SK-N-MC (cell line): ENCODE data around the gene GGCT.
A peak's percentile ranks its signal among the peaks of the same experiment; 100 is the strongest.

ENCODE experiments used
- DNase-seq: peaks from one replicate; pipeline ENCODE4 v3.0.0-alpha.2; 2011; ENCODE audit warnings: low read depth, low spot score
- H3K27ac ChIP-seq: fragments of 200-600 bp; sonication (generic); 2 replicates; pipeline ENCODE4 v1.5.1; 2016; ENCODE audit warnings: mixed run types
- H3K36me3 ChIP-seq: fragments of 200-600 bp; sonication (generic); 2 replicates; pipeline ENCODE4 v1.6.1; 2017; ENCODE audit warnings: antibody characterized with exemption, low read length, mixed read lengths; ENCODE audit not compliant: insufficient read depth
- H3K4me3 ChIP-seq: fragments of 200-600 bp; sonication (generic); 2 replicates; pipeline ENCODE4 v1.5.1; 2016
- H3K9ac ChIP-seq: fragments of 200-600 bp; sonication (generic); 2 replicates; pipeline ENCODE4 v1.8.0; 2017; ENCODE audit warnings: mixed run types, mixed read lengths; ENCODE audit not compliant: insufficient read length
- H3K9me3 ChIP-seq: fragments of 200-600 bp; sonication (generic); 2 replicates; pipeline ENCODE4 v1.6.1; 2017; ENCODE audit warnings: low read depth, mild to moderate bottlenecking, antibody characterized with exemption, low read length, moderate library complexity, mixed read lengths
- EZH2 ChIP-seq: fragments of 200-600 bp; sonication (generic); IDR thresholded peaks from one replicate; pipeline ENCODE4 v1.6.1; 2017; ENCODE audit warnings: antibody characterized with exemption
- FOXP2 ChIP-seq: optimal IDR thresholded peaks from 2 replicates; pipeline ENCODE3; 2011; ENCODE audit warnings: mild to moderate bottlenecking, moderate library complexity; ENCODE audit not compliant: insufficient read depth; ENCODE audit errors: extremely low read length, control extremely low read depth
- POLR2AphosphoS5 ChIP-seq: IDR thresholded peaks from 2 replicates; pipeline ENCODE4 v1.6.1; 2012; ENCODE audit warnings: mild to moderate bottlenecking, low read depth, low read length, borderline replicate concordance

The GGCT gene

DNA sequence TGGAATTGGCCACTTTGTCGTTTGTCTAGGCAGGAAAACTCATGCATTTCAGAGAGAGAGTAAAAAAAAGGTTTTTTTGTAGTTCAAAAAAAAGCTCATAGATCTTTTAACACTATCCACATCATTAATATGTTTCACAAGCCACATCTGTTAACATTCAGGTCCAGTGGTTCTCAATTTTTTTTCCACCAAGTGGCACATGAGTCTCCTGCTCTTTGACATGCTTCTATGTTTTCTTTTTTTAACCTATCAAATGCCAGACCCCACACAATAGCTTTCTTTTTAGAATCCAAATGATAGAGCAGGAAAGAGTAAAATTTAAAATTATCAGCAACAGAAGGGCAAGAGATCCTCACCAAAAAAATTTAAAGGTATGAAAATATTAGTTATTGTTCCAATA lies 46.3 kb downstream of the GGCT start:
- Histone ChIP-seq H3K4me3 (no peak overlapping the region), H3K9ac (no peak overlapping the region), H3K36me3 (no peaks in the 10 kb centered on the region), H3K9me3 (no peaks in the 10 kb centered on the region), H3K27ac (no peak overlapping the region)
- DNase-seq: no peak
- no peak for TF ChIP-seq EZH2
- no peak for TF ChIP-seq FOXP2
- TF ChIP-seq POLR2AphosphoS5: no peak

GRCh38 chr7:30453921-30454320 lies 50.7 kb downstream of the GGCT start:
- no peak for DNase-seq
- no peak for TF ChIP-seq POLR2AphosphoS5
- no peak for TF ChIP-seq EZH2
- TF ChIP-seq FOXP2: no peak
- Histone ChIP-seq H3K9ac (no peak overlapping the region), H3K27ac (peak overlapping the region; percentile 46; the same call in 1 of the 2 replicates), H3K9me3 (no peaks in the 10 kb centered on the region), H3K36me3 (no peaks in the 10 kb centered on the region), H3K4me3 (no peak overlapping the region)

GRCh38 chr7:30453016-30453415 lies 51.6 kb downstream of the GGCT start:
- no peaks in the 10 kb centered on the region for H3K9me3 ChIP-seq
- DNase-seq: no peak
- no peak overlapping the region for H3K27ac ChIP-seq
- H3K4me3 ChIP-seq: no peak overlapping the region
- no peak overlapping the region for H3K9ac ChIP-seq
- no peak for TF ChIP-seq POLR2AphosphoS5
- no peak for TF ChIP-seq EZH2
- TF ChIP-seq FOXP2: no peak
- no peaks in the 10 kb centered on the region for H3K36me3 ChIP-seq

DNA sequence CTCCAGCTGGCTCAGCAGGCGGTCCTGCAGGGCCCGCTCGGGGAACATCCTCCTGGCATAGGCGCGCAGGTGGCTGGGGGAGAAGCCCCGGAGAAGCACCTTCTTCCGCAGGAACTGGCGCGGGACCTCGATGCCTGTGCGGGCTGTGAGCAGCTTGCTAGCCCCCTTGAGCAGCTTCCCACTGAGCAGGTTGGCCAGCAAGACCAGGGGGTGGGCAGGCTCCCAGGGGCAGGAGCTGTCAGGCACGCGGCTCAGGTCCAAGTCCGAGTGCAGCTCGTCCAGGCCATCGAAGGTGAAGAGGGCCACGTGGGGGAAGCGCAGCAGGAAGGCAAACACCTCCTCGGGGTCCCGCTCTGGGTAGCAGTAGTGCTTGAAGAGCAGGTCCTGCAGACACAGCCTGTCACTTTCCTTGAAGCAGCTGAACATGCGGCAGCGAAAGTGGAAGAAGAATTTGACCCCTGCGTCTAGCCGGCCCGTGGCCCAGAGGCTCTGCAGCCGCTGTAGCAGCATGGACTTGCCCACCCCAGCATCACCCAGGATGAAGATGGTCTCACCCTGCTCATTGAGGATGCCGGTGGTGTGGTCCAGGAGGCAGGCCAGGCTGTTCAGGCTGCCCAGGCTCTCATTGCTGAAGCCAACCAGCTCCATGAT lies 52.2 kb downstream of the GGCT start:
- H3K36me3 ChIP-seq: no peaks in the 10 kb centered on the region
- no peak overlapping the region for H3K9ac ChIP-seq
- no peak overlapping the region for H3K4me3 ChIP-seq
- DNase-seq: no peak
- H3K27ac ChIP-seq: no peak overlapping the region
- TF ChIP-seq POLR2AphosphoS5 (no peak), EZH2 (no peak), FOXP2 (no peak)
- no peaks in the 10 kb centered on the region for H3K9me3 ChIP-seq

- Histone ChIP-seq H3K4me3 (no peak overlapping the region), H3K9me3 (no peaks in the 10 kb centered on the region), H3K27ac (no peak overlapping the region), H3K9ac (no peak overlapping the region), H3K36me3 (no peaks in the 10 kb centered on the region)
- no peak for TF ChIP-seq POLR2AphosphoS5
- no peak for TF ChIP-seq EZH2
- no peak for TF ChIP-seq FOXP2
- DNase-seq: no peak
Measured at GRCh38 chr7:30451539-30452279, 52.9 kb downstream of the GGCT start.

- H3K4me3 ChIP-seq: no peak overlapping the region; the same call in 1 of the 2 replicates
- H3K9ac ChIP-seq: no peak overlapping the region
- no peak overlapping the region; the same call in 1 of the 2 replicates for H3K27ac ChIP-seq
- no peaks in the 10 kb centered on the region for H3K36me3 ChIP-seq
- H3K9me3 ChIP-seq: no peaks in the 10 kb centered on the region
- TF ChIP-seq FOXP2 (no peak), EZH2 (no peak), POLR2AphosphoS5 (no peak)
- no peak for DNase-seq
Measured at GRCh38 chr7:30450983-30451497, 53.6 kb downstream of the GGCT start.

DNA sequence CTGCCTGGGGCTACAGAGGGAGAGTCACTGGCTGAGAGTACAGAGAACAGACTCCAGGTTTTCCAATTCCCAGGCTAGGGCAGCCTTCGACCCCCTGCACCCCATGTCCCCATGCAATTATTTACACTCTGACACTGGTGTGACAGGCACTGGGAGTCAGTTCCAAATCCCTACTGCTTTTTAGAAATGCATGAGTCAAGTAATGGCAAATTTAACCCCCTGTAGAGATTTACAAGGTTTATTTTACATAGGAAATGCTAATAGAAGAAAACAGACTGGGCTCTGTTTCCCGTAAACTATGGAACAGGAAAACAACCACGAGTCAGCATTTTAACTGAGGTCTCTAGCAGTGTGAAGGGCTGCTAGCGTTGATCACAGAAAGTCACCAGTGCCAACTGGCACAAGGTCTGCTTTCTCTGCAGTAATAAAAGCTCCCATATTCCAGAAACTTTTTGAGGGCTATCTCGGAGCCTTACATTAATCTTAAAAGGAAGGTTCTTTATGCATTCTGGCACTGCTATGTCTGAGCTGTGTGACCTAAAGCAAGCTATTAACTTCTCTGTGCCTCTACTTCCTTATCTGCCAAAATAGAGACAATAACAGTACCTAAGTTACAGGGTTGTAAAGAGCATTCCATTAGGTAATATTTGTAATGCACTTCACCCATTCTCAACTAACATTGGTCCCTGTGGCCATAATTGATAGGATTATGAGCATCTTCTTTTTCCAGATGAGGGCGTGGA lies 54.2 kb downstream of the GGCT start:
- TF ChIP-seq EZH2 (no peak), FOXP2 (peak; percentile 52)
- no peaks in the 10 kb centered on the region for H3K36me3 ChIP-seq
- H3K4me3 ChIP-seq: peak overlapping the region; percentile 36; the same call in 1 of the 2 replicates
- DNase-seq: peak; percentile 45
- no peak overlapping the region for H3K9ac ChIP-seq
- H3K9me3 ChIP-seq: no peaks in the 10 kb centered on the region
- H3K27ac ChIP-seq: peak overlapping the region; percentile 57; the same call in 1 of the 2 replicates

GRCh38 chr7:30448461-30449189 lies 56.0 kb downstream of the GGCT start:
- DNase-seq: no peak
- no peak for TF ChIP-seq POLR2AphosphoS5
- no peak for TF ChIP-seq FOXP2
- TF ChIP-seq EZH2: no peak
- Histone ChIP-seq H3K4me3 (no peak overlapping the region), H3K27ac (no peak overlapping the region), H3K9ac (no peak overlapping the region), H3K9me3 (no peaks in the 10 kb centered on the region), H3K36me3 (no peaks in the 10 kb centered on the region)

- Histone ChIP-seq H3K4me3 (no peak overlapping the region), H3K27ac (no peak overlapping the region), H3K9me3 (no peaks in the 10 kb centered on the region), H3K9ac (no peak overlapping the region), H3K36me3 (no peaks in the 10 kb centered on the region)
- DNase-seq: no peak
- TF ChIP-seq EZH2 (no peak), POLR2AphosphoS5 (no peak), FOXP2 (no peak)
Measured at GRCh38 chr7:30447466-30447865, 57.2 kb downstream of the GGCT start.
